Subcutaneous adipose tissue (tissue), 4 donors: ENCODE measurements around the gene UGT1A6. TPM values are rescaled to one million over a fixed set of nuclear protein-coding genes. Genes with fewer than 3 reads are reported as not detected.

Source experiments
- total RNA-seq, 4 donors: library from RNA; depleted of rRNA; stranded (reverse); fragments of >200 nt; gene quantifications; one replicate each; pipeline ENCODE4 v1.1.0, GENCODE V29; 2016
- TF ChIP-seq, protein P1 (sequence below): fragments of 450-650 bp; IDR thresholded peaks from one replicate; pipeline ENCODE4 v1.5.1; 2016; ENCODE audit warnings: low read depth, mild to moderate bottlenecking, control low read depth, antibody characterized with exemption, moderate library complexity

Gene UGT1A6
- total RNA-seq, 4 donors from 2014 or later, result not detected

DNA sequence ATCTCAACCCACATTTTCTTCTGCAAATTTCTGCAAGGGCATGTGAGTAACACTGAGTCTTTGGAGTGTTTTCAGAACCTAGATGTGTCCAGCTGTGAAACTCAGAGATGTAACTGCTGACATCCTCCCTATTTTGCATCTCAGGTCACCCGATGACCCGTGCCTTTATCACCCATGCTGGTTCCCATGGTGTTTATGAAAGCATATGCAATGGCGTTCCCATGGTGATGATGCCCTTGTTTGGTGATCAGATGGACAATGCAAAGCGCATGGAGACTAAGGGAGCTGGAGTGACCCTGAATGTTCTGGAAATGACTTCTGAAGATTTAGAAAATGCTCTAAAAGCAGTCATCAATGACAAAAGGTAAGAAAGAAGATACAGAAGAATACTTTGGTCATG lies 75.4 kb downstream of the UGT1A6 start:
- TF ChIP-seq, protein P1, sequence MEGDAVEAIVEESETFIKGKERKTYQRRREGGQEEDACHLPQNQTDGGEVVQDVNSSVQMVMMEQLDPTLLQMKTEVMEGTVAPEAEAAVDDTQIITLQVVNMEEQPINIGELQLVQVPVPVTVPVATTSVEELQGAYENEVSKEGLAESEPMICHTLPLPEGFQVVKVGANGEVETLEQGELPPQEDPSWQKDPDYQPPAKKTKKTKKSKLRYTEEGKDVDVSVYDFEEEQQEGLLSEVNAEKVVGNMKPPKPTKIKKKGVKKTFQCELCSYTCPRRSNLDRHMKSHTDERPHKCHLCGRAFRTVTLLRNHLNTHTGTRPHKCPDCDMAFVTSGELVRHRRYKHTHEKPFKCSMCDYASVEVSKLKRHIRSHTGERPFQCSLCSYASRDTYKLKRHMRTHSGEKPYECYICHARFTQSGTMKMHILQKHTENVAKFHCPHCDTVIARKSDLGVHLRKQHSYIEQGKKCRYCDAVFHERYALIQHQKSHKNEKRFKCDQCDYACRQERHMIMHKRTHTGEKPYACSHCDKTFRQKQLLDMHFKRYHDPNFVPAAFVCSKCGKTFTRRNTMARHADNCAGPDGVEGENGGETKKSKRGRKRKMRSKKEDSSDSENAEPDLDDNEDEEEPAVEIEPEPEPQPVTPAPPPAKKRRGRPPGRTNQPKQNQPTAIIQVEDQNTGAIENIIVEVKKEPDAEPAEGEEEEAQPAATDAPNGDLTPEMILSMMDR, result no peak

DNA sequence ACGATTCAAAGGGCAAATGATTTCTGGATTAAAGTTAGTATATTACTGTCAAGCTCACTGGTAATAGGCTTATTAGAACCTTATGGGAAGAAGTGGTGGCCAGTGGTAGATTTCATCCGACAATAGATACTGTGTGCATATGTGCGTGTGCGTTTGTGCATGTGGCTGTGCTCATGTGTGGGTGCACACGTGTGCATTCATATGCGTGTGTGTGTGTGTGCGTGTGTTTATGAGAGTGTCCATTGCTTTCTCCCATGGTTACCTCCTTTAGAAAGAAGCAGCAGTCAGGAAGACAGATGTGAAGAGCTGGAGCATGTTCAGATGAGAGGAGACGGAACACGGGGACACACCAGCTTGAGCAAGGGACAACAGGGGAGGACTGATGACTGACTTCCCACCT lies 76.6 kb downstream of the UGT1A6 start:
- TF ChIP-seq, protein P1, result no peak

DNA sequence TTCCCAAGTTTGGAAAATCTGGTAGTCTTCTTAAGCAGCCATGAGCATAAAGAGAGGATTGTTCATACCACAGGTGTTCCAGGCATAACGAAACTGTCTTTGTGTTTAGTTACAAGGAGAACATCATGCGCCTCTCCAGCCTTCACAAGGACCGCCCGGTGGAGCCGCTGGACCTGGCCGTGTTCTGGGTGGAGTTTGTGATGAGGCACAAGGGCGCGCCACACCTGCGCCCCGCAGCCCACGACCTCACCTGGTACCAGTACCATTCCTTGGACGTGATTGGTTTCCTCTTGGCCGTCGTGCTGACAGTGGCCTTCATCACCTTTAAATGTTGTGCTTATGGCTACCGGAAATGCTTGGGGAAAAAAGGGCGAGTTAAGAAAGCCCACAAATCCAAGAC lies 79.5 kb downstream of the UGT1A6 start:
- TF ChIP-seq, protein P1, result no peak

DNA sequence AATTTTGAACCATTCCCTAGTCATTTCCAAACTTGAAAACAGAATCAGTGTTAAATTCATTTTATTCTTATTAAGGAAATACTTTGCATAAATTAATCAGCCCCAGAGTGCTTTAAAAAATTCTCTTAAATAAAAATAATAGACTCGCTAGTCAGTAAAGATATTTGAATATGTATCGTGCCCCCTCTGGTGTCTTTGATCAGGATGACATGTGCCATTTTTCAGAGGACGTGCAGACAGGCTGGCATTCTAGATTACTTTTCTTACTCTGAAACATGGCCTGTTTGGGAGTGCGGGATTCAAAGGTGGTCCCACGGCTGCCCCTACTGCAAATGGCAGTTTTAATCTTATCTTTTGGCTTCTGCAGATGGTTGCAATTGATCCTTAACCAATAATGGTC lies 79.9 kb downstream of the UGT1A6 start:
- TF ChIP-seq, protein P1, result no peak

DNA sequence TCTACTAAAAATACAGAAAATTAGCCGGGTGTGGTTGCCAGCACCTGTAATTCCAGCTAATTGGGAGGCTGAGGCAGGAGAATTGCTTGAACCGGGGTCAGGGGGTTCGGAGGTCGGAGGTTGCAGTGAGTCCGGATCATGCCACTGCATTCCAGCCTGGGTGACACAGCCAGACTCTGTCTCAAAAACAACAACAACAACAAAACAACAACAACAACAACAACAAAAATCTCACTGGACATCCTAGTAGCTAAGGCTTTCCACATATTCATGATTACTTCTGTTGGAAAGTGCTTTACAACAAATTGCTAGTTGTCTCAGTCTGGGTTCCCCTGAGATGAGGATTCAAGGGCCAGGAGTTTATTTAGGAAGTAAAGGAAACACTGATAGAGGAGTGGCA lies 81.2 kb downstream of the UGT1A6 start:
- TF ChIP-seq, protein P1, result no peak

DNA sequence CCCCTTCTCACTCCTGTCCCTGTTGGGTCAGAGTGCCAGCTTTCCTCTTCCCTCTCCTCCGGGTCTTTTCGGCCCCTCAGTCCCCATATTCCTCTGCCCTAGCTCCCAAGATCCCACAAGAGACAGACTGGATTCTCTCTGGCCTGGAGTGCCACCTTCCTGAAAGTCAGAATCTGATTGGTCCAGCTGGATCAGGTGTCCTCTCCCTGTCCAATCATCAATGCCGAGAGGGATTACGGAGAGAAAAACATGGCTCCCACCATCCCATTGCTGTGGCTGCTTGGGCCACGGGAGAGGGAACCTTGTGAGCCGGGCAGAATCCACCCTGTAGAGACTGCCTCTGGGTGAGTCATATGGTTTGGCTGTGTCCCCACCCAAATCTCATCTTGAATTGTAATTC lies 82.7 kb downstream of the UGT1A6 start:
- TF ChIP-seq, protein P1, result no peak

DNA sequence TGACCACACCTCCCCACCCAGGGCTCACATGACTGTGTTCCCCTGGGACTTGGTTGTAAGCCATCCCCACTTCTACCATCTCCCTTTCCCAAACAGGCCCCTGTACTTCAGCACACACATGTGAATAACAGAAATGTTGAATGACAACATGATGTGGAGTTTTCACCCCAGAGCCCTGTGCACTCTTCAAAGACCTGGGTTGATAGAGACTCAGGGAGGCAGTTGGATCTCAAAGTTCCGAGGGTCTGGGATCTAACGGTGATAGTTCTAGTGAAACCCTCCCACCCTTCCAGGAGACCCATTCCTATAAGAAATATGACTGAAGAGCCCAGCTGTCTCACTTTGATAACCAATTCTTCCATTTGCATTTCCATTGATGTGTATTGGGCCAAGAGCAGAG lies 85.3 kb downstream of the UGT1A6 start, which contains the start of gene MROH2A:
TSS of gene MROH2A (plus strand) at position 301 of the 400 bp plus-strand sequence. CDS start 1,029 bp downstream, outside the sequence.
- TF ChIP-seq, protein P1, result no peak

DNA sequence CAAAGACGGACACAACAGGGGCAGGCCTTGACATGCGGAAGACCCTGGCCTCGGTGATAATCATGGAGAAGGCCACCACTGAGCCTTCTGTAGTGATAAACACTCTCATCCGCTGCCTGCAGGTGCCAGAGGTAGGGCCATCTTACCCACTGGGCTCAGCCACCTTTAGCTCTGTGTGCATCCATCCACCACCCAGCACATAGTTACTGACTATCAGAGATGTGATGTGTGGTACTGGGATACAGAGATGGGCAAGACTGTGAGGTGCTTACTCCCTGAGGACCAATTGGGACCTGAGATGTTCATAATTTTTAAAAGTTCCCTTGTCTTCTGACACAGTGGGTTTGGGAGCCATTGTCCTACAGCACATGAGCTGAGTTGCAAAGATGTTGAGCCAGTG lies 87.0 kb downstream of the UGT1A6 start:
- TF ChIP-seq, protein P1, result no peak
